ENCODE results near the gene LMBRD1.
"Not testable (repeated sequence)": the region's sequence is repeated elsewhere in the genome, so short reads cannot be mapped to it uniquely, and the experiment has no call there.

LMBRD1 gene

GRCh38 chr6:69729870-69730449 is 66.8 kb downstream of the LMBRD1 start:
- DNase-seq = no peak

- DNase-seq = no peak
Observed at GRCh38 chr6:69722683-69723082, 74.1 kb downstream of the LMBRD1 start.

GRCh38 chr6:69719602-69720193 is 77.1 kb downstream of the LMBRD1 start:
- DNase-seq = peak; percentile 15

- no peak for DNase-seq
Observed at GRCh38 chr6:69706724-69707123, 90.1 kb downstream of the LMBRD1 start.

GRCh38 chr6:69705954-69706353 is 90.9 kb downstream of the LMBRD1 start:
- no peak for DNase-seq

- peak; percentile 8 for DNase-seq
Observed at GRCh38 chr6:69704916-69705315, 91.9 kb downstream of the LMBRD1 start.

GRCh38 chr6:69699655-69700054 is 97.2 kb downstream of the LMBRD1 start:
- no peak for DNase-seq

- DNase-seq = peak; percentile 1
Observed at GRCh38 chr6:69696273-69696672, 100.5 kb downstream of the LMBRD1 start.

GRCh38 chr6:69693762-69694161 is 103.0 kb downstream of the LMBRD1 start:
- peak; percentile 25 for DNase-seq

- no peak for DNase-seq
Observed at GRCh38 chr6:69690986-69691385, 105.8 kb downstream of the LMBRD1 start.

GRCh38 chr6:69680302-69680701 is 116.5 kb downstream of the LMBRD1 start:
- no peak for DNase-seq

GRCh38 chr6:69673298-69673697 is 123.5 kb downstream of the LMBRD1 start:
- no peak for DNase-seq

GRCh38 chr6:69668916-69669315 is 127.9 kb downstream of the LMBRD1 start:
- DNase-seq = no peak

- not testable (repeated sequence) for DNase-seq
Observed at GRCh38 chr6:69666779-69667178, 130.0 kb downstream of the LMBRD1 start.

GRCh38 chr6:69665437-69665836 is 131.4 kb downstream of the LMBRD1 start:
- no peak for DNase-seq

- no peak for DNase-seq
Observed at GRCh38 chr6:69664551-69664950, 132.3 kb downstream of the LMBRD1 start.

- DNase-seq = no peak
Observed at GRCh38 chr6:69663215-69663614, 133.6 kb downstream of the LMBRD1 start.

- DNase-seq = no peak
Observed at GRCh38 chr6:69650703-69651102, 146.1 kb downstream of the LMBRD1 start.

- DNase-seq = peak; percentile 13
Observed at GRCh38 chr6:69647726-69648125, 149.1 kb downstream of the LMBRD1 start.

GRCh38 chr6:69643688-69644087 is 153.1 kb downstream of the LMBRD1 start:
- DNase-seq = no peak

- no peak for DNase-seq
Observed at GRCh38 chr6:69632932-69633331, 163.9 kb downstream of the LMBRD1 start.

GRCh38 chr6:69631552-69632346 is 165.1 kb downstream of the LMBRD1 start:
- DNase-seq = no peak

- DNase-seq = no peak
Observed at GRCh38 chr6:69630767-69631166, 166.0 kb downstream of the LMBRD1 start.

GRCh38 chr6:69627625-69628024 is 169.2 kb downstream of the LMBRD1 start:
- no peak for DNase-seq
